Activated T-helper 17 cell treated with anti-CD3 and anti-CD28 coated beads, Interleukin-2, amount 50 U/mL, for 72 hours (primary cell): ENCODE data around the gene P2RX1. TPM values are rescaled to one million over a fixed set of nuclear protein-coding genes. Genes with fewer than 3 reads are reported as not detected.

ENCODE experiments used
- ATAC-seq: fragments of 150-1000 bp; cut with Tn5 transposase; replicated peaks from 2 replicates; pipeline ENCODE4 v1.10.0; 2021; ENCODE audit warnings: mild to moderate bottlenecking, moderate library complexity
- H3K27ac Mint-ChIP-seq: one replicate; pipeline ENCODE4 v1.8.0; 2022; ENCODE audit warnings: mixed read lengths
- H3K27me3 Mint-ChIP-seq: one replicate; pipeline ENCODE4 v1.8.0; 2022; ENCODE audit warnings: mixed read lengths
- H3K36me3 Mint-ChIP-seq: one replicate; pipeline ENCODE4 v1.8.0; 2022; ENCODE audit warnings: low read depth, mild to moderate bottlenecking, mixed read lengths
- H3K4me1 Mint-ChIP-seq: one replicate; pipeline ENCODE4 v1.8.0; 2022; ENCODE audit warnings: mixed read lengths
- H3K4me3 Mint-ChIP-seq: one replicate; pipeline ENCODE4 v1.8.0; 2022; ENCODE audit warnings: mild to moderate bottlenecking, mixed read lengths
- H3K9me3 Mint-ChIP-seq: one replicate; pipeline ENCODE4 v1.8.0; 2022; ENCODE audit warnings: mixed read lengths
- total RNA-seq, 2 donors: library from RNA; stranded (reverse); gene quantifications; one replicate each; pipeline ENCODE4 v1.2.3, GENCODE V29; 2022

The P2RX1 gene
- total RNA-seq, result 1 to 10 TPM in 1 of 2 donors, not detected in 1; 1.6 TPM

DNA sequence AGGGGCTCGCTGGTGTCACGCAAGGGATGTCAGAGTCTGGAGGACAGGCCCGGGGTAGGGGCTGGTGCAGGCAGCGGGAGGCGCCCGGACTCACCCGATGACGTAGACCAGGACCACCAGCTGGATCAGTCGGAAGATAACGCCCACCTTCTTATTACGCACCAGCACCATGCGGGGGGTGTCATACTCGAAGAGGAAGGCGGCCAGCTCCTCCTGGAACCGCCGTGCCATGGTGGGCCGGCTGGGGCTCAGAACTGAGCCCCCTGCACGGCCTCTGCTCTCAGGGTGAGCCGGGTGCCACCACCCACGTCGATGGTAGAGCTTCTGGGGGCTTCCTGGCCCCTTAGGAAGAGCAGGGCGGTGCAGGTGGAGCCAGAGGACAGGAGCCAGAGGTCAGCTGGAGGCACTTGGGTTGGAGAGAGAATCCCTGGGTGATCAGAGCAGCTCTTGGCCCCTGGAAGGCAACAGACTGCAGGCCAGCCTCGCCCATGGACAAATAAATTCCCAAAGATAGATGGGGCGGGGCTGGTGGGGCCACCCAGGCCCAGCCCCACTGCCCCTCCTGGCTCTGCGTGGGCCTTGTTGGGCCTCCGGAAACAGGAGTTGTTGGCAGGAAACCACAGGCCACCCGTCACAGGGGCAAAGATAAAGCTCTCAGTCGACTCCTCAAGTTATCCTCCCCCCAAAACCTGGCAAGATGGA is at the start of gene P2RX1:
TSS of gene P2RX1 (minus strand) at position 471 of the 702 bp plus-strand sequence. CDS start at position 231, 240 bp downstream.
- H3K9me3 Mint-ChIP-seq, result no peaks in the 10 kb centered on the region
- peak within 1 kb of the TSS; percentile 76 for H3K27ac Mint-ChIP-seq
- peak within 1 kb of the TSS; percentile 33 for H3K4me3 Mint-ChIP-seq
- peak; percentile 54 for ATAC-seq
- H3K27me3 Mint-ChIP-seq, result no peaks in the 10 kb centered on the region
- H3K36me3 Mint-ChIP-seq, result no peaks in the 10 kb centered on the region
- H3K4me1 Mint-ChIP-seq, result peaks cover 8% of the 10 kb centered on the region

DNA sequence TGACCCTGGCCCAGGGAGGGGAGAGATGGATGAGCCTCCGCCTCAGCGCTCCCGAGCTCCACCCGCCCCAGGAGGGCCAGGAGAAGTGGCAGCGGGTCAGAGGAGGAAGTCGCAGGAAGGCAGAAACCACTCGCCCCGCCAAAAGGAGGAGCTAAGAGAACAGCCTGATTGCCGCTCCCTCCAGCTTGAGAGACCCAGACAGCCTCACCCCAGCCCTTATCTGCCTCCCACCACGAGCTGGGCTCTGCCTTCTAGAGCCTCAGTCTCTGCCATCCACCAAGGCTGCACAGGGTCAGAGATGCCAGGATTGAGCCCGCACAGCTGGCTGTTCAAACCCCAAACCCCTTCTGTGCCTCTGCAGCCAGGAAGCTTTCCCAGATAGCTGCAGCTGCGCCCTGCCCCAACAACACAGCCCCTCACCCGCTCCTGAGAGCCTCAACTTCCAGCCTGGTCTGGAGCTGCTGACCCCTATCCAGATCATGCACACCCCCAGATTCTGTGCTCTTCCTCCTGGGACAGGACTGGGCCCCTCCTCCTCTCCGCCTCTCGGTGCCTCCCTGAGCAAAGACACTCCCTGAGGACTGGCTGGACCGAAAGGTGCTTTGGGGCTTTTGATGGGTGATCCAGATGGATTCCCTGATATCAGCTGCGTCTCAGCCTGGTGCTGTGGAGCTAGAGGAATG is 49.0 kb upstream of the P2RX1 start:
- Mint-ChIP-seq H3K4me3 (peak overlapping the region; percentile 97), H3K4me1 (peaks cover 20% of the 10 kb centered on the region), H3K36me3 (peaks cover 15% of the 10 kb centered on the region), H3K27ac (peak overlapping the region; percentile 92), H3K27me3 (no peaks in the 10 kb centered on the region), H3K9me3 (no peaks in the 10 kb centered on the region)
- peak; percentile 70 for ATAC-seq

DNA sequence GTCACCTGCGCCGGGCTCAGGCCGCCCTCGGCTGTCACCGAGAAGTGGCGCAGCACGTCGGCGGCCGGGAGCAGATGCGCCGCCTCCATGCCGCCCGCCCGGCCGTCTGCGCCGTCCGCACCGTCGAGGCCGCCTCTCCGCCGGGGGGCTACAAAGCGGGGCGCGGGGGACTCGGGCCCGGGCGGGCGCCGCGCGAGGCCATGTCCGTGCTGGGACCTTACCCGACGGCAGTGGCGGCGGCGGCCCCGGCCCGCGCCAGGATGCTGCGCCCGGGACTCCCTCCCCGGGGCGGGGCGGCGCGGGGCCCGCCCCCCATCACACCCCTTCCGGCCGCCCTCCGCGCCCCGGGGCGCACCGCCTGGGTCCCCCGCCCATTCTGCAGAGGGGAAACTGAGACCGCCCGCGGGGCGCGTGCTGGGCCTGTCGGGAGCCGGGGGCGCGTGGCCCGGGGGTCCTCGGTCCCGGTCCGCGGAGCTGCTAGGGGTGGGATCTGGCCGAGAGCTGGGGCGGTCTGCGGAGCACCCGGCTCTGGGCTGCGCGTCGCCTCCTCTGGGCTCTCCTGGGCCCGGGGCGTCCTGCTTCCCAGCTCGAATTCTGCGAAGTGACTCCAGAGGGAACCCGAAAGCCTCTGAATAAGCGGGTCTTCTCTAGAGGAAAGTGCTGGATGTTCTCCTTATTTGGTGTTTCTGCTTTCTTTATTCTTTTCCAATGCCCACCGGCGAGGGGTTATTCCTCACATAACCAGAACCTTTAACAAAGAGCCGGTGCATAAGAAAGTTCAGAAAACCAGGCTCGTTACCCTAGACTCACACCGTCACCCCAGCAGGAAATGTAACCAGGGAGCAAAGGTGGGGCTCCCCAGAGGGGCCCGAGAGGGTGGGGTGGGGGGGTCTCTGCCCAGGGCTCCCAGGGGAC is 48.2 kb upstream of the P2RX1 start, which contains the start of gene ATP2A3:
TSS of gene ATP2A3 (minus strand) at position 235 of the 915 bp plus-strand sequence. CDS start at position 89, 146 bp downstream.
- peak within 1 kb of the TSS; percentile 92 for H3K27ac Mint-ChIP-seq
- peak; percentile 84 for ATAC-seq
- no peaks in the 10 kb centered on the region for H3K27me3 Mint-ChIP-seq
- H3K36me3 Mint-ChIP-seq, result peaks cover 15% of the 10 kb centered on the region
- H3K9me3 Mint-ChIP-seq, result no peaks in the 10 kb centered on the region
- peak within 1 kb of the TSS; percentile 97 for H3K4me3 Mint-ChIP-seq
- peaks cover 23% of the 10 kb centered on the region for H3K4me1 Mint-ChIP-seq

DNA sequence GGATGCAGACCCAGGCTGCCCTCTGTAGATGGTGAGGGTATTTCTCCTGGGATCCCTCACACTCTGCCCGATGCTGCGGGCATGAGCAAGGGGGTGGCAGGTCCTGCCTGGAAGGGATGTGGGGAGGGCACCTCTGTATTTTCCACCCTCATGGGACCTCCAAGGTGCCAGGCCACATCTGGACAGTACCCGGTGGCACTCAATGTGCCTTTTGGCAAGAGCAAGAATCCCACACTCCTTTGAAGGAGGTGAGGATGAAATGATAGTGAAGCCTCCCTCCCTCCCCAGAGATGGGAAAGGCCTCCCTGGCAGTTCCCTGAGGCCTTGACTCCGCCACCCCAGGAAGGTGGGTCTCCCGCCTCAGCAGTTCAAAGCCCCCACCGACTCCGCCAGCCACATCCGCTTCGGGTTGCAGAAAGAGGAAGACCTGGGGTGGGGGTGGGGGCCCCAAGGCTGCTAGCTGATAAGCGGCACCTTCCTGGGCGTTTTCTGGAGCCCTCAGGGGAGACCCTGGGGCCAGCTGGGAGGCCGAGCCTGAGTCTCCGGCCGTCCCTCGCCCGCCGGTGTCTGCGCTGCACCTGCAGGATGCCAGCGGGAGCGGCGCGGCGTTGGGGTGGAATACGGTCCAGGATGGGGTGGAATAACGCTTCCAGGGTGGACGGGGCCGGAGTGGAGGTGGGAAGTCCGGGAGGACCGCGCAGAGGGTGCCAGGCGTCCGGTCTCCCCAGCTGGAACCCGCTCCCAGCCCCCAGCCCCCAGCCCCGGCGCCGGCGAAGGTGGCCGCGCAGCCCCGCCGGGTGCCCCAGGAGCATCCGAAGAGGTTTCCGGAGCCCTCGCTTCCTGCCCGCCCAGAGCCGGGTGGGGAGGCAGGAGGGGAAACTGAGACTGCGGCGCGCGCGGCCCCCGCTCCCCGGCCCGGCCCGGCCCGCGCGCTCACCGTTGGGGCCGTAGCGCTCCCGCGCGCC is 47.3 kb upstream of the P2RX1 start:
- ATAC-seq, result peak; percentile 41
- Mint-ChIP-seq H3K36me3 (peaks cover 15% of the 10 kb centered on the region), H3K4me3 (peak overlapping the region; percentile 89), H3K4me1 (peaks cover 27% of the 10 kb centered on the region), H3K27ac (peak overlapping the region; percentile 90), H3K27me3 (no peaks in the 10 kb centered on the region), H3K9me3 (no peaks in the 10 kb centered on the region)

GRCh38 chr17:3962965-3963236 is 46.6 kb upstream of the P2RX1 start:
- Mint-ChIP-seq H3K9me3 (no peaks in the 10 kb centered on the region), H3K27me3 (no peaks in the 10 kb centered on the region), H3K36me3 (peaks cover 15% of the 10 kb centered on the region), H3K27ac (peak overlapping the region; percentile 90), H3K4me1 (peaks cover 27% of the 10 kb centered on the region), H3K4me3 (peak overlapping the region; percentile 89)
- no peak for ATAC-seq

DNA sequence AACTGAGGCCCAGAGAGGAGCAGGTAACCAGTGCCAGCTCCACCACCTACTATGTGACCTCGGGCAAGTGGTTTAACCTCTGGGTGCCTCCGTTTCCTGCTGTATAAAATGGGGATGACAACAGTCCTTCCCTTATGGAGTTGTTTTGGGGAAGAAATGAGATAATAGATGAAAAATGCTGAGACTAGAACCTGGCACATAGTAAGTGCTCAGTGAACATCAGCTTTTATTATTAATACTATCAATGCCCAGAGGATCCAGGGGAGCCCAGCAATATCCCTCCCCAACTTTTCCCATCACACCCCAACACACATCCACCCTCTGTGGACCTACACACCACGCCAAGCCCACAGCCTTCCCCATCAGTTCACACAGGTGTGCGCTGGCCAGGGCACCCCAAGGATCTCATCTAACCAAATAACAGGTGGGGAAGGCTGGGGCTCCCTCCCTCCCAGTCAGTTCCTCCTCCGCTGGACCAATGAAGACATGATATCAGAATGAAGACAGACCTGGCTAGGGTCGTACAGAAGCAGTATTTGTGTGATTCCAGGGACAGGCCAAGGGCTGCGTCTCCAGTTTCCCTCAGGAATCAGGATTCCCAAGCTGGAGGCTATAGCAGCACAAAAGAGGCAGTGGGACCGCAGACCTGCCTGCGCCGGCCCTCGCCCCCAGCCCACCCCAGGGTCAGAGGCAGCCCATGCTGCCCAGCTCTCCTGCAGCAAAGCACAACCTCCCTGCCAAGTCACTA is 46.1 kb upstream of the P2RX1 start:
- Mint-ChIP-seq H3K9me3 (no peaks in the 10 kb centered on the region), H3K36me3 (peaks cover 20% of the 10 kb centered on the region), H3K27ac (peak overlapping the region; percentile 90), H3K27me3 (no peaks in the 10 kb centered on the region), H3K4me3 (peak overlapping the region; percentile 89), H3K4me1 (peaks cover 30% of the 10 kb centered on the region)
- no peak for ATAC-seq

- Mint-ChIP-seq H3K4me1 (peaks cover 38% of the 10 kb centered on the region), H3K27me3 (no peaks in the 10 kb centered on the region), H3K27ac (peak overlapping the region; percentile 90), H3K36me3 (peaks cover 27% of the 10 kb centered on the region), H3K9me3 (no peaks in the 10 kb centered on the region), H3K4me3 (peak overlapping the region; percentile 89)
- no peak for ATAC-seq
Measured at GRCh38 chr17:3961564-3962047, 45.3 kb upstream of the P2RX1 start.

- Mint-ChIP-seq H3K4me1 (peaks cover 39% of the 10 kb centered on the region), H3K27ac (peak overlapping the region; percentile 44), H3K4me3 (peak overlapping the region; percentile 89), H3K36me3 (peaks cover 36% of the 10 kb centered on the region), H3K27me3 (no peaks in the 10 kb centered on the region), H3K9me3 (no peaks in the 10 kb centered on the region)
- no peak for ATAC-seq
Measured at GRCh38 chr17:3960764-3961163, 44.5 kb upstream of the P2RX1 start.

DNA sequence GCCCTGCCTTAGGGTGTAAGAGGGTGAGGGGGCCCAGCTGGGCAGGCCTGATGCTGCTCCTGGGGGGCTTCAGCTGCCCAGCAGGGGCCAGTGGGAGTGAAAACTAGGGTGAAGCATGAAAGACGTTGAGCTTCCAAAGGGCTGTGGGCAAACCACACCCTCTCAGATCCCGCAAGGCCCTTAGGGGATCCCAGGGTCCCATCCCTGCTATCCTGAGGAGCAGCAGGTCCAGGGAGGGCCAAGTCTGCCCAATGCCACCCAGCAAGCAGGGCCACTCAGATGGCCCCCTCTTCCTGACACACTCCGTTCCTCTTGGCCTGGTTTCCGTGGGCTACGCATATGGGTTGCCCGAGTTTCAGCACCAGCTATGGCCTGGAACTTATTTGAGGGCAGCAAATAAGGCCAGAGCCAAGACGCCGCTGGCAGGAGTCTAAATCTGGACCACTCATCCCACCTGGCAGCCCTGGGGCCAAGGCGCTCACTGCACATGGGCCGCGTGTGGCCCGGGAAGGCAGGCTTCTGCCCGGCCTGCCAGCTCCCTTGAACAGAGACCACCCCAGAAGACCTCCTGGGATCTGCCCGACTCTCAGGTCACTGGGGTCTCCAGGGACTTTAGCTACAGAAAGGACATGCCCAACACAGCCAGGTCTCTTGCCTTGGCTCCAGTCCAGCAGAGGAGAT is 43.8 kb upstream of the P2RX1 start:
- Mint-ChIP-seq H3K27me3 (no peaks in the 10 kb centered on the region), H3K36me3 (peaks cover 36% of the 10 kb centered on the region), H3K4me1 (peaks cover 39% of the 10 kb centered on the region), H3K4me3 (peak overlapping the region; percentile 89), H3K9me3 (no peaks in the 10 kb centered on the region), H3K27ac (peak overlapping the region; percentile 44)
- no peak for ATAC-seq

GRCh38 chr17:3959295-3959899 is 43.1 kb upstream of the P2RX1 start:
- Mint-ChIP-seq H3K4me3 (no peak overlapping the region), H3K36me3 (peaks cover 36% of the 10 kb centered on the region), H3K9me3 (no peaks in the 10 kb centered on the region), H3K27ac (peak overlapping the region; percentile 44), H3K4me1 (peaks cover 39% of the 10 kb centered on the region), H3K27me3 (no peaks in the 10 kb centered on the region)
- ATAC-seq, result no peak

GRCh38 chr17:3957735-3958599 is 41.7 kb upstream of the P2RX1 start:
- no peak for ATAC-seq
- Mint-ChIP-seq H3K36me3 (peaks cover 36% of the 10 kb centered on the region), H3K4me3 (no peak overlapping the region), H3K27ac (peak overlapping the region; percentile 82), H3K9me3 (no peaks in the 10 kb centered on the region), H3K27me3 (no peaks in the 10 kb centered on the region), H3K4me1 (peaks cover 39% of the 10 kb centered on the region)
